Aorta (tissue), 5 donors: ENCODE data around the gene HACD4. TPM values are rescaled to one million over a fixed set of nuclear protein-coding genes. Genes with fewer than 3 reads are reported as not detected.

Experiments used
- ATAC-seq: fragments of 200-7000 bp; cut with Tn5 transposase; one replicate; pipeline ENCODE4 v1.9.1; 2022; ENCODE audit warnings: moderate library complexity; ENCODE audit not compliant: low FRiP score
- DNase-seq, 2 donors: peaks; one replicate each; pipeline ENCODE4 v3.0.0-alpha.2; 2020
- H3K27ac ChIP-seq, 2 donors: one replicate each; pipeline ENCODE4 v1.5.1; 2013; ENCODE audit warnings: low read length in 2 of 2, mild to moderate bottlenecking in 2 of 2, moderate library complexity in 2 of 2, control low read depth in 1 of 2, inconsistent platforms in 1 of 2, low read depth in 1 of 2
- H3K27me3 ChIP-seq, 2 donors: one replicate each; pipeline ENCODE4 v1.6.1; 2013; ENCODE audit warnings: control low read depth in 1 of 2, low read length in 1 of 2, mild to moderate bottlenecking in 1 of 2, moderate library complexity in 1 of 2; ENCODE audit not compliant: insufficient read depth in 2 of 2, control insufficient read depth in 1 of 2
- H3K36me3 ChIP-seq, 2 donors: one replicate each; pipeline ENCODE4 v1.6.1; 2013; ENCODE audit warnings: control low read depth in 1 of 2, low read length in 1 of 2, mild to moderate bottlenecking in 1 of 2; ENCODE audit not compliant: insufficient read depth in 2 of 2, control insufficient read depth in 1 of 2
- H3K4me1 ChIP-seq, 2 donors: one replicate each; pipeline ENCODE4 v1.6.1; 2013; ENCODE audit warnings: low read length in 2 of 2, control low read depth in 1 of 2, mild to moderate bottlenecking in 1 of 2, moderate library complexity in 1 of 2; ENCODE audit not compliant: insufficient read depth in 2 of 2, control insufficient read depth in 1 of 2
- H3K4me3 ChIP-seq, 2 donors: one replicate each; pipeline ENCODE4 v1.5.1; 2013; ENCODE audit warnings: low read length in 2 of 2, control low read depth in 1 of 2, mild to moderate bottlenecking in 1 of 2
- H3K9me3 ChIP-seq: one replicate; pipeline ENCODE4 v1.6.1; 2013; ENCODE audit warnings: mild to moderate bottlenecking, low read length; ENCODE audit not compliant: control insufficient read depth
- WGBS, 2 donors: extraction: QIAGEN DNeasy Blood & Tissue Kit; methylation state at CpG; one replicate each; pipeline ENCODE4 v1.1.7; 2013; 5-methylcytosine and 5-hydroxymethylcytosine counted together
- intact Hi-C, 2 donors: fragments of 100-400 bp; cut with DNase I; formaldehyde crosslinking; loops; one replicate each; pipeline versions ENCODE4 v1.14.2 to v1.15.0; 2022
- polyA plus RNA-seq, 2 donors: library from polyadenylated mRNA; stranded (reverse); fragments of 200-250 nt; gene quantifications; one replicate each; pipeline ENCODE4 v1.2.3, GENCODE V29; 2013
- total RNA-seq, 2 donors: library from RNA; stranded (reverse); fragmentation: NEBNext Ultra II Directional; extraction: Animal tissue kit (Norgen Biotek cat#: 25700); gene quantifications; one replicate each; pipeline ENCODE4 v1.2.1, GENCODE V29; 2021
- donor health status: healthy with polysubstance abuse.
- donor health status: Bipolar disorder and iron deficiency.
- donor health status: DM: no; HTN: no; CAD: no.
- donor health status: DM: no; HTN: no; CAD: no.
- donor health status: DM: yes; HTN: yes; CAD: no.

Gene HACD4
- total and polyA plus RNA-seq, 4 donors, result 1.3 to 6.8 (median 4.3) TPM

DNA sequence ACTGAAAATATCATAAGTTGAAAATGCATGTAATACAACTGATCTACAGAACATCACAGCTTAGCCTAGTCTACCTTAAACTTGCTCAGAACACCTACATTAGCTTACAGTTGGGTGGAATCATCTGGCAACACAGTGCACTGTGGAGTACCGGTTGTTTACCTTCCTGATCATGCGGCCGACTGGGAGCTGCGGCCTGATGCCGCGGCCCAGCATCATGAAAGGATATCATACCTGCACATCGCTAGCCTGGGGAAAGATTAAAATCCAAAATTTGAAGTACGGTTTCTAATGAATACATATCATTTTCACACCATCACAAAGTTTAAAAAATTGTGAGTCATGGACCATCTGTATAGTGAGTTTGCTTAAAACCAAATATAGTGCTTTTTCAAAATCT, 1.8 kb downstream of the HACD4 start:
- no peak overlapping the region for H3K4me3 ChIP-seq
- intact Hi-C loops, result loop anchor here in 1 of 2 donors (5.0 kb wide), 2 partner anchors 38 to 47 kb away; no protein-coding TSS in a partner anchor
- H3K27ac ChIP-seq, result no peak overlapping the region
- H3K9me3 ChIP-seq, result no peaks in the 10 kb centered on the region
- H3K36me3 ChIP-seq, result no peaks in the 10 kb centered on the region
- no peaks in the 10 kb centered on the region for H3K4me1 ChIP-seq
- 68 to 70% methylated on average over 8 of the region's 8 CpGs for WGBS, 2 donors
- no peaks in the 10 kb centered on the region for H3K27me3 ChIP-seq
- DNase-seq, result no peak
- ATAC-seq, result no peak

DNA sequence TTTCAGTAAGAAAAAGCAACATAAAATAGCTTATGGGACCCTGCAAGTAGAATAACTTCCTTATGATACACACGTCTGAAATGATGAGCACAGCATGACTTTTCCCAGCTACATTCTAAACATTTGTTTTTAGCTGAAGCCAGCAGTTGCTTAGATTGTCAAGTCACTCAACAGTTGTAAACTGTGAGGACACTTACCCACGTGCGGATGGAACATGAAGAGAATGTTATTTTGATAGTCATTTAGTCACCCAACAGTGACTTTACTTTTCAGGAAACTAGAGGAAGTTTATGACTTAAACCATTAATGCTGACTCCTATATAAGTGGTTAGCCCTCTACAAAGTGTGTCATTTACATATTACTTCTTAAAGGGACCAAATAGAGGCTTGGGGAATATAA, 3.0 kb downstream of the HACD4 start:
- Histone ChIP-seq H3K9me3 (no peaks in the 10 kb centered on the region), H3K27me3 (no peaks in the 10 kb centered on the region), H3K4me3 (no peak overlapping the region), H3K36me3 (no peaks in the 10 kb centered on the region), H3K4me1 (no peaks in the 10 kb centered on the region), H3K27ac (no peak overlapping the region)
- ATAC-seq, result no peak
- intact Hi-C loops, result no loop called here
- DNase-seq, result no peak
- 36 to 42% methylated on average over 3 of the region's 3 CpGs for WGBS, 2 donors

DNA sequence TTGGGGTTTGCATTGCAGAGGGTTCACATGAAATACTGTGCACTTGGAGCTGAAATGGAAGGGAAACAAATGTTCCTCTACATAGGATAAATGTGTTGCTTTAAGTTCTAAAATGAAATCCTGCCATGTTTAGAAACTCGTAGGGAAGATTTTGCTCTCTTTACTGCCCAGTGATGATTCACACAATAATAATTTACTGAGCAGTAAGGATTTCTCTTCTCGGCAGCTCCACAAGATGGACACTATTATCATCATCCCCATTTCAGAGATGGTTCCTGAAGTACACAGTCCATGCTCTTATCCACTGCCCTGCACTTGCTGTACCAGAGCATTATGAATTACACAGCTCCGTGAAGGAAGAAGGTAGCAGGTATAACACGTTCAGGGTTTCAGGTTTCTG, 4.1 kb downstream of the HACD4 start:
- Histone ChIP-seq H3K4me3 (no peak overlapping the region), H3K9me3 (no peaks in the 10 kb centered on the region), H3K27me3 (no peaks in the 10 kb centered on the region), H3K4me1 (no peaks in the 10 kb centered on the region), H3K27ac (no peak overlapping the region), H3K36me3 (no peaks in the 10 kb centered on the region)
- intact Hi-C loops, result no loop called here
- WGBS, 2 donors, result 63 to 68% methylated on average over 4 of the region's 4 CpGs
- DNase-seq (no peak), ATAC-seq (no peak)

DNA sequence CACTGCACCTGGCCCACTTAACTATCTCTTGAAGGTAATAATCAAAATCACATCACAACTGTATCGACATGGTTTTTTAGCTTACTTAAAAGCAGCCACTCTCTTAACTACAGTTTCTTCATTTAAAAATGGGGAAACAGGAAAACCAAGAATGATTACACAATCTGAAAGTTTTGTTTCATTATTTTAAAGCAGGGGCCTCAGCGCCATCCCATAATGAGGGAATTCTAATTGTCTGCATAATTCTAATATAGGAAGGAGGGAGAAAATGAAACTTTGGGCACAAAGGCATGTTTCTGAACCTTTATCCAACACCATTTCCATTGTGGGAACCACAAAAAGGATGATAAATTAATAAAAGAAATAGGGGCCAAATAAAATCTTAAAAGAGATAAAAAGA, 7.6 kb downstream of the HACD4 start:
- Histone ChIP-seq H3K27ac (no peak overlapping the region), H3K27me3 (no peaks in the 10 kb centered on the region), H3K9me3 (no peaks in the 10 kb centered on the region), H3K4me3 (no peak overlapping the region), H3K4me1 (no peaks in the 10 kb centered on the region), H3K36me3 (no peaks in the 10 kb centered on the region)
- intact Hi-C loops, result no loop called here
- ATAC-seq, result no peak
- 91 to 92% methylated on average over 2 of the region's 2 CpGs for WGBS, 2 donors
- DNase-seq, result no peak

DNA sequence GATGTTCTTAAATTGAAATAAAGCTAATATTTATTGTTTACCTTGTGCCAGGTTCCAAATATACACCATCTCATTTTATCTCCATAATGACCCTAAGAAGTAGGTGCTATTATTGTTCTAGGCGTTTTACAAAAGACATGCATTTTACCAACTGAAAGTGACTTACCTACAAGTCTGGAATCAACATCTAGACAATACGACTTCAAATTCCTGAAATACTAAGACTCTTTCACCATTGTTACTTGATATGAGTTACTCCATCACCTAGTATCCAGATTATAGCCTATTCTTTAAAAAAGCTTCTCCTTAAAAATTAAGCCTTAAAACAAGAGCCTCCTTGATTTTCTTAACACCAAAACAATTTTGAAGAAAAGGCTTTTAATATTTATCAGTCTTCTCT, 13.3 kb downstream of the HACD4 start:
- Histone ChIP-seq H3K27ac (no peak overlapping the region), H3K4me1 (no peaks in the 10 kb centered on the region), H3K9me3 (no peaks in the 10 kb centered on the region), H3K27me3 (no peaks in the 10 kb centered on the region), H3K4me3 (no peak overlapping the region), H3K36me3 (peaks cover 0 to 2% of the 10 kb centered on the region in 2 donors)
- WGBS, 2 donors, result 85 to 88% methylated on average over 2 of the region's 2 CpGs
- DNase-seq (no peak), ATAC-seq (no peak)
- intact Hi-C loops, result loop anchor here in 1 of 2 donors (5.0 kb wide), 1 partner anchor 36 kb away; no protein-coding TSS in a partner anchor

DNA sequence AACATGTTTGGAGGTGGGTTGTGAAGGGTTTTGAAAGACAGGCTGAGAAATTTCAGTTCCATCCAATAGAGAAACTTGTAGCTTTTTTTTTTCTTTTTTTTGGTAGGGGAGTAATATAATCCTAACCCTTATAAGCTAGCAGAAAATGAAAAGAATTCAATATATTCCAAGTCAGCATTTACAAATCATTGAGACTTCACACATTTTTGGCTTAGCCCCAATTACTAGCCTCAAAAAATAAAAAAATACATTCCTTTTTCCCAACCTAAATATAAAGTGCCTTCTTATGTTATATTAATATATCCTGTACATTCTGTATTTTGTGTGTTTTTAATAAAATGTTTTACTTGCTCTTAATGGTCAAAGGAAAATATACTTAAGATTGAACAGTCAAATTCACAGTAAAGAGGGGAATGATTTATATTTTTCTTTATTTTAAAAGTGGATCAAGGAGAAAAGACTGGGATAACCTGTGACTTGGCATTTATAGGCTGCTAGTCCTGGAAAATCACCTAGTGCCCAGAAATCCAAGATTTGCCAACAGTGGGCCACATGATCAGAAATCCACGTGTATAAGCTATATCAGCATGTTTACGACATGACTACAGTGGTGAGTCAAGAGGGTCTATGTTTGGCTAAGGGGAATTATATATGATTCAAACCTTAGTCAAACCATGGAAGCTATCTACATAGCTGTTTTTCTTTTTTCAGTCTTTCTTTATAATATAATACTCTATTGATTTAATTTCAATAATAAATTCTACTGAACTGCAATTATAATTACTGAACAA, 14.5 kb downstream of the HACD4 start:
- intact Hi-C loops, result loop anchor here in 1 of 2 donors (5.0 kb wide), 1 partner anchor 35 kb away; no protein-coding TSS in a partner anchor
- ATAC-seq (no peak), DNase-seq (no peak)
- Histone ChIP-seq H3K4me3 (no peak overlapping the region), H3K27me3 (no peaks in the 10 kb centered on the region), H3K36me3 (peaks cover 0 to 2% of the 10 kb centered on the region in 2 donors), H3K4me1 (no peaks in the 10 kb centered on the region), H3K27ac (no peak overlapping the region), H3K9me3 (no peaks in the 10 kb centered on the region)
- 50 to 53% methylated on average over 2 of the region's 2 CpGs for WGBS, 2 donors

DNA sequence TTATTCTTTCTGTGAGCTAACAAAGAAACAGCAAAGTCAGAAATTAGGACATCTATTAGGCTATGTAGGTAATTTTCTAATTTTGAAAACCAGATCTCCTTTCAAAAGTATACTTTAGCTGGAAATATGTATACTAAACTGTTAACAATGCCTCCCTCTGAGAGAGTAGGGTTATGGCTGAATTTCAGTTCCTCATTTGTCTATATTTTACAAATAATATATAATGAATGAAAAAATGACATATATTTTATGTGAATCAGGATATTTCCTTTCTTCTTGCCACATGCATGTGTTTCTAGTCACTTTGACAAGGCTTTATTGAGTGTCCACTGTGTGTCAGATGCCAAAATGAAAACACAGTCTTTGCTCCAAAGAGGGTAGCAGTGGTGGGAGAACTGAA, 15.4 kb downstream of the HACD4 start:
- intact Hi-C loops, result loop anchor here in 1 of 2 donors (5.0 kb wide), 1 partner anchor 34 kb away; no protein-coding TSS in a partner anchor
- H3K36me3 ChIP-seq, result peaks cover 0 to 2% of the 10 kb centered on the region in 2 donors
- no peak overlapping the region for H3K27ac ChIP-seq
- H3K4me1 ChIP-seq, result no peaks in the 10 kb centered on the region
- DNase-seq (no peak), ATAC-seq (no peak)
- H3K27me3 ChIP-seq, result no peaks in the 10 kb centered on the region
- H3K4me3 ChIP-seq, result no peak overlapping the region
- H3K9me3 ChIP-seq, result no peaks in the 10 kb centered on the region

DNA sequence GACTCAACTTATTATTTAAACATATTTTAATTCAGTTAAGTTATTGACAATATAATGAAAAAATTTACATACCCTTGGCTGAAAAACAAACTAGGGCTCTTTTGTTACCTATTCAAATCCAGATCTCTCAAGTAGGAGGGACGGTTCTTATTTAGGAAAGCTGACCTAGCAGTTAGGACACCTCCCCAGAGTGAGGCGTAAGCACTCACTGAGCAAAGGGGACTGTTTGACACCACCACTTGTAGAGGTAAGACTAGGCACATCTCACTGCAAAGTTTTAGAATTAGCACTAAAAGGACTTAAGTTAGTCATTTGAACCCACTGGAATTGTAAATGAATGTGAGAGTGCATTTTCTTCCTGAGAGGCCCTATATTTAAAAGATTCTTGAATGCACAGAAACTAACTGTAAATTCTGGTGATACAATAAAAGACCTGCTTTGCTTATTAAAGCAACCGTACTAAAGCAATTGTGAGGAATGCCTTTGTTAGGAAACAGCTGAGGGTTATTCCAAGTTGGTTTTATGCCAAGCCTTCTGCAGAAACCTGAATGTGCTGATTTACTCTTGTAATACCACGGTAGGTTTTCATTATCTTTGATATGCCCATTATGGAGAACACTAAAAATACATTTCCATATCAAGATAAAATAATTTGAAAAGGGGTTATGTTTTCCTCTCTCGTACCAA, 16.2 kb downstream of the HACD4 start:
- H3K27ac ChIP-seq, result no peak overlapping the region
- DNase-seq (no peak), ATAC-seq (no peak)
- no peaks in the 10 kb centered on the region for H3K9me3 ChIP-seq
- peaks cover 0 to 2% of the 10 kb centered on the region in 2 donors for H3K36me3 ChIP-seq
- 26 to 32% methylated on average over 5 of the region's 5 CpGs for WGBS, 2 donors
- intact Hi-C loops, result loop anchor here in 1 of 2 donors (5.0 kb wide), 1 partner anchor 33 kb away; no protein-coding TSS in a partner anchor
- no peaks in the 10 kb centered on the region for H3K27me3 ChIP-seq
- no peaks in the 10 kb centered on the region for H3K4me1 ChIP-seq
- no peak overlapping the region for H3K4me3 ChIP-seq

DNA sequence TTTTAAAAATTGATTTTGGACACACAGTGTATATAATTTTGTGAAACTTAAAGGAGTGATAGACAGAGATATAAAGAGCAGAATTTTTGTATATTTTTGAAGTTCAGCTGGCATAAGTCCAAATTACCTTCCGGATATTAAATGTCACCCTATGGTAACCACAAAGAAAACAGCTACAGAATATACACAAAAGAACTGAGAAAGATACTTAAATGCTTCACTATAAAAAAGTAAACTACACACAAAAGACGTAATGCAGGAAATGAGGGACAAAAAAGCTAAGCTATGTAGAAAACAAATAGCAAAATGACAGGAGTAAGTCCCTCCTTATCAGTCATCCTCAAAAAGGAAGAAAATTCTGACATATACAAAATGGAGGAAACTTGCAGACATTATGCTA, 29.4 kb downstream of the HACD4 start:
- intact Hi-C loops, result no loop called here
- H3K36me3 ChIP-seq, result no peaks in the 10 kb centered on the region
- no peak overlapping the region for H3K4me3 ChIP-seq
- 83 to 90% methylated on average over 2 of the region's 2 CpGs for WGBS, 2 donors
- ATAC-seq (no peak), DNase-seq (no peak)
- no peaks in the 10 kb centered on the region for H3K4me1 ChIP-seq
- H3K27me3 ChIP-seq, result no peaks in the 10 kb centered on the region
- no peak overlapping the region for H3K27ac ChIP-seq
- H3K9me3 ChIP-seq, result no peaks in the 10 kb centered on the region
